ENCODE measurements around the gene PHF2. TPM values are rescaled to one million over a fixed set of nuclear protein-coding genes. Genes with fewer than 3 reads are reported as not detected.

The PHF2 gene
- polyA plus RNA-seq, 1 of the 3 experiments (the other 2 are of a cell fraction), result 11.2 TPM

DNA sequence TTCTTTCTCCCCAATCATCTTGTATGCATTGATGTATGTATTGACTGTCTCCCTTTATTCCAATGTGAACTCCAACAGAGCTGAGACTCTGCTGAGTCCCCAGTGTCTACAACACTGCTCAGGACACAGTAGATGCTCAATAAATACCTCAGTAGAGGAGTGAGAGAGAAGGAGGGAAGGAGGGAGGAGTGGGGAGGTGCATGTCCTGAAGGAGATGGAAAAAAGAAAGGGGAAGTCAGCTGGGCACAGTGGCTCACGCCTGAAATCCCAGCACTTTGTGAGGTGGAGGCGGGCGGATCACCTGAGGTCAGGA lies 2.9 kb upstream of the PHF2 start (continued):
- TF ChIP-seq USF2 (IDR thresholded peaks at IDR 0.05; ENCODE audit: borderline replicate concordance, low read depth, low read length), result no peak
- no peak for TF ChIP-seq RFX5 (IDR thresholded peaks at IDR 0.05; ENCODE audit: low read length)
- TF ChIP-seq FOXM1 (IDR thresholded peaks at IDR 0.05; ENCODE audit: low read depth), result no peak
- no peak for TF ChIP-seq MAX (IDR thresholded peaks at IDR 0.05; ENCODE audit: low read depth)
- TF ChIP-seq REST (IDR thresholded peaks at IDR 0.05; ENCODE audit: low read depth, low read length), result no peak

DNA sequence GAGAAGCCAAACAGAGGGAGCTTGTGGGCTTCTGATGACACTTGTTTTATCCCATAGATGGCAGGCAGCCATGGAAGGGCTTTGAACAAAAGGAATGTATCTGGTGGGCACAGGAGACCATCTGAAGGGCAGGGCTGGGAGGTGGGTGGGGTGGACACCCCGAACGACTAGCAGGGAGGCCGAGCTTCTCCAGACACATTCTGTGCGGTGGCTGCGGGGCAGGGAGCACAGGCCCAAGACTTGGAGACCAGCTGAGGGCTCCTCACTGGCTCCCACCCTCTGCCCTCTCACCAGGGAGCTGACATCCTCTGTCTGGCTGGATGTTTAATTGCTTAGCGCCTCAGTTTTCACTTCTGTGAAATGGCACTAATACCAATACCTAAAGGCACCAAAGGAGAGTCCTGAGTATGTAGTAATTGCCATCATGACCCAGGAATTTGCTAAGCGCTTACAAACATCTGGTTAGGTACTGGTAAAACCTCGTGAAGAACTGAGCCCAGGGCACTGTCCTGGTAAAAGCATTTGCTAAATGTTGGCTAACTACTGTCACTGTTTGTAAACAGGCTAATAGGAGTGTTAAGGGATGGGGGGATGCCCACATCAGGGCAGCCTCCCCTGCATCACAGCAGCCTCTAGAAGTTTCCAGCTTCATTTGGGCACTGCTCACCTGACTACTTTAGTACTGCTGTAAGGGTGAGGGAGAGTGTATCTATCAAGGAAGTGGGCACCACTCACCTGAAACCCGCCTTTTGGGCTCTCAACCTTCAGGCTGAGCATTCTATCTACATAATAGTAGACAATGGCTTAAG lies 2.1 kb upstream of the PHF2 start:
- CTCF ChIA-PET, result interaction anchor here (1.5 kb wide), 2 partner anchors 8 to 13 kb away, joined by 4 to 7 read pairs; no protein-coding TSS in a partner anchor
- no peaks in the 10 kb centered on the region for H3K27me3 ChIP-seq (ENCODE audit: insufficient read depth)
- H3K9me3 ChIP-seq, result peaks cover 13% of the 10 kb centered on the region
- H3K27ac ChIP-seq (ENCODE audit: low read depth in 2 of 2, low read length in 1 of 2), result no peak overlapping the region
- H3K4me1 ChIP-seq (ENCODE audit: control insufficient read depth in 1 of 2, insufficient read depth in 2 of 2, low read depth in 1 of 2, low read length in 1 of 2), result peaks cover 0 to 18% of the 10 kb centered on the region in 2 experiments; a peak in 3 of 4 replicates
- H3F3A ChIP-seq (replicated peaks; ENCODE audit: insufficient read depth), result no peaks in the 10 kb centered on the region
- H4K20me1 ChIP-seq (ENCODE audit: insufficient read depth), result no peaks in the 10 kb centered on the region; the same call in 1 of the 2 replicates
- peaks cover 0 to 14% of the 10 kb centered on the region in 2 experiments for H3K36me3 ChIP-seq (replicated peaks in 1 of 2; ENCODE audit: control insufficient read depth in 1 of 2, insufficient read depth in 2 of 2, low read length in 1 of 2)
- no peak for DNase-seq
- H3K9me2 ChIP-seq, result no peaks in the 10 kb centered on the region
- H2AFZ ChIP-seq (ENCODE audit: low read depth), result no peak overlapping the region
- H3K9ac ChIP-seq, result no peak overlapping the region
- H3K4me3 ChIP-seq (ENCODE audit: low read depth in 2 of 2, low read length in 1 of 2), result no peak overlapping the region
- peak overlapping the region; percentile 96; the same call in 1 of the 2 replicates for H3K4me2 ChIP-seq
- peaks cover 36% of the 10 kb centered on the region; the same call in 1 of the 2 replicates for H3K79me2 ChIP-seq (ENCODE audit: insufficient read depth)
- TF ChIP-seq EP300 (IDR thresholded peaks at IDR 0.05; ENCODE audit: borderline replicate concordance in 1 of 2, low read depth in 1 of 2, low read length in 1 of 2), result no peak
- WGBS (ENCODE audit: low lambda C conversion rate), result 95% methylated on average over 9 of the region's 9 CpGs
- POLR2A ChIA-PET, result interaction anchor here (1.3 kb wide), 1 partner anchor 123 kb away, joined by 3 read pairs; no protein-coding TSS in a partner anchor

Data from SK-N-SH (cell line).